HAP-1 (cell line): ENCODE results near the gene DCLRE1B.
A peak's percentile ranks its signal among the peaks of the same experiment; 100 is the strongest.

ENCODE experiments used
- DNase-seq, 2 experiments: peaks; one replicate each; pipeline ENCODE4 v3.0.0-alpha.2; 2016 to 2020; ENCODE audit warnings: low spot score in 2 of 2
- H3K27me3 ChIP-seq: fragments of 250-450 bp; sonication (Bioruptor Pico); 2 replicates; pipeline ENCODE4 v1.5.1; 2020; ENCODE audit warnings: low read depth, mild to moderate bottlenecking, moderate library complexity
- H3K36me3 ChIP-seq: fragments of 250-450 bp; sonication (Bioruptor Pico); replicated peaks from 2 replicates; pipeline ENCODE4 v1.5.1; 2020; ENCODE audit warnings: mild to moderate bottlenecking
- H3K4me1 ChIP-seq: fragments of 250-450 bp; sonication (Bioruptor Pico); 2 replicates; pipeline ENCODE4 v1.5.1; 2020; ENCODE audit warnings: mild to moderate bottlenecking
- H3K4me3 ChIP-seq: fragments of 250-450 bp; sonication (Bioruptor Pico); 2 replicates; pipeline ENCODE4 v1.5.1; 2020; ENCODE audit warnings: mild to moderate bottlenecking, moderate library complexity
- H3K9me3 ChIP-seq: fragments of 250-450 bp; sonication (Bioruptor Pico); 2 replicates; pipeline ENCODE4 v1.5.1; 2020; ENCODE audit warnings: mild to moderate bottlenecking, moderate library complexity
- in situ Hi-C: fragments of 300-500 bp; cut with MboI; formaldehyde crosslinking; loops from 3 replicates; pipeline ENCODE4 v1.14.3; 2020; ENCODE audit warnings: low sequenced_read_pairs, inconsistent platforms, mixed read lengths

DCLRE1B gene

GRCh38 chr1:113924473-113924872, 19.3 kb downstream of the DCLRE1B start:
- no peaks in the 10 kb centered on the region for H3K4me1 ChIP-seq
- no peaks in the 10 kb centered on the region; the same call in 1 of the 2 replicates for H3K27me3 ChIP-seq
- H3K9me3 ChIP-seq, result no peaks in the 10 kb centered on the region
- H3K36me3 ChIP-seq, result no peaks in the 10 kb centered on the region
- no peak for DNase-seq
- in situ Hi-C loops, result no loop called here
- H3K4me3 ChIP-seq, result no peak overlapping the region

GRCh38 chr1:113928187-113928930, 23.2 kb downstream of the DCLRE1B start:
- H3K27me3 ChIP-seq, result no peaks in the 10 kb centered on the region
- peak overlapping the region; percentile 62 for H3K4me3 ChIP-seq
- H3K4me1 ChIP-seq, result peaks cover 12% of the 10 kb centered on the region
- no peaks in the 10 kb centered on the region for H3K9me3 ChIP-seq
- no peak for DNase-seq
- in situ Hi-C loops, result no loop called here
- no peaks in the 10 kb centered on the region for H3K36me3 ChIP-seq

GRCh38 chr1:113928941-113929749, 24.0 kb downstream of the DCLRE1B start, which contains the start of gene HIPK1:
Gene HIPK1, plus strand, starts transcription at chr1:113929324.
- Histone ChIP-seq H3K9me3 (no peaks in the 10 kb centered on the region), H3K4me3 (peak within 1 kb of the TSS; percentile 62), H3K36me3 (no peaks in the 10 kb centered on the region), H3K27me3 (no peaks in the 10 kb centered on the region), H3K4me1 (peaks cover 12% of the 10 kb centered on the region)
- in situ Hi-C loops, result no loop called here
- peak; percentile 82 to 95 for DNase-seq

- Histone ChIP-seq H3K4me1 (peaks cover 12% of the 10 kb centered on the region), H3K4me3 (peak overlapping the region; percentile 62), H3K27me3 (no peaks in the 10 kb centered on the region), H3K9me3 (no peaks in the 10 kb centered on the region), H3K36me3 (no peaks in the 10 kb centered on the region)
- in situ Hi-C loops, result no loop called here
- DNase-seq, result peak in 1 of 2 experiments; percentile 48
Observed at GRCh38 chr1:113929750-113930498, 24.8 kb downstream of the DCLRE1B start.

GRCh38 chr1:113930499-113931161, 25.5 kb downstream of the DCLRE1B start:
- H3K4me3 ChIP-seq, result peak overlapping the region; percentile 62
- peak; percentile 19 to 49 for DNase-seq
- H3K4me1 ChIP-seq, result peaks cover 12% of the 10 kb centered on the region
- in situ Hi-C loops, result no loop called here
- no peaks in the 10 kb centered on the region for H3K36me3 ChIP-seq
- H3K9me3 ChIP-seq, result no peaks in the 10 kb centered on the region
- no peaks in the 10 kb centered on the region for H3K27me3 ChIP-seq

- DNase-seq, result no peak
- no peaks in the 10 kb centered on the region for H3K27me3 ChIP-seq
- H3K4me1 ChIP-seq, result peaks cover 12% of the 10 kb centered on the region
- in situ Hi-C loops, result no loop called here
- H3K36me3 ChIP-seq, result no peaks in the 10 kb centered on the region
- peak overlapping the region; percentile 62; the same call in 1 of the 2 replicates for H3K4me3 ChIP-seq
- H3K9me3 ChIP-seq, result no peaks in the 10 kb centered on the region
Observed at GRCh38 chr1:113931451-113931851, 26.3 kb downstream of the DCLRE1B start.

- in situ Hi-C loops, result no loop called here
- Histone ChIP-seq H3K4me1 (peaks cover 20% of the 10 kb centered on the region), H3K36me3 (no peaks in the 10 kb centered on the region), H3K9me3 (no peaks in the 10 kb centered on the region), H3K4me3 (no peak overlapping the region), H3K27me3 (no peaks in the 10 kb centered on the region)
- DNase-seq, result no peak
Observed at GRCh38 chr1:113934006-113934405, 28.9 kb downstream of the DCLRE1B start.

GRCh38 chr1:113934511-113935055, 29.5 kb downstream of the DCLRE1B start:
- no peaks in the 10 kb centered on the region for H3K27me3 ChIP-seq
- in situ Hi-C loops, result no loop called here
- H3K4me1 ChIP-seq, result peaks cover 20% of the 10 kb centered on the region
- H3K36me3 ChIP-seq, result no peaks in the 10 kb centered on the region
- no peak overlapping the region for H3K4me3 ChIP-seq
- no peaks in the 10 kb centered on the region for H3K9me3 ChIP-seq
- no peak for DNase-seq

GRCh38 chr1:113935176-113935575, 30.1 kb downstream of the DCLRE1B start:
- H3K4me3 ChIP-seq, result no peak overlapping the region
- no peak for DNase-seq
- no peaks in the 10 kb centered on the region for H3K36me3 ChIP-seq
- peaks cover 20% of the 10 kb centered on the region for H3K4me1 ChIP-seq
- H3K27me3 ChIP-seq, result no peaks in the 10 kb centered on the region
- in situ Hi-C loops, result no loop called here
- no peaks in the 10 kb centered on the region for H3K9me3 ChIP-seq

- in situ Hi-C loops, result no loop called here
Observed at GRCh38 chr1:113935970-113936369, 30.8 kb downstream of the DCLRE1B start.

GRCh38 chr1:113937146-113937545, 32.0 kb downstream of the DCLRE1B start:
- Histone ChIP-seq H3K9me3 (no peaks in the 10 kb centered on the region), H3K4me1 (peaks cover 11% of the 10 kb centered on the region), H3K4me3 (no peak overlapping the region), H3K36me3 (peaks cover 13% of the 10 kb centered on the region), H3K27me3 (no peaks in the 10 kb centered on the region)
- DNase-seq, result no peak
- in situ Hi-C loops, result no loop called here

More at GRCh38 chr1:113935970-113936369, 30.8 kb downstream of the DCLRE1B start:
- Histone ChIP-seq H3K36me3 (peaks cover 8% of the 10 kb centered on the region), H3K4me3 (no peak overlapping the region), H3K27me3 (no peaks in the 10 kb centered on the region), H3K4me1 (peaks cover 20% of the 10 kb centered on the region), H3K9me3 (no peaks in the 10 kb centered on the region)
- DNase-seq, result no peak

- peaks cover 22% of the 10 kb centered on the region for H3K36me3 ChIP-seq
- no peaks in the 10 kb centered on the region for H3K9me3 ChIP-seq
- H3K4me3 ChIP-seq, result no peak overlapping the region
- H3K4me1 ChIP-seq, result peaks cover 8% of the 10 kb centered on the region; the same call in 1 of the 2 replicates
- no peaks in the 10 kb centered on the region for H3K27me3 ChIP-seq
- no peak for DNase-seq
- in situ Hi-C loops, result no loop called here
Observed at GRCh38 chr1:113938192-113938591, 33.1 kb downstream of the DCLRE1B start.
